Naive thymus-derived CD8-positive, alpha-beta T cell (primary cell): Measurements from ENCODE around the gene NINJ2. TPM values are rescaled to one million over a fixed set of nuclear protein-coding genes. Genes with fewer than 3 reads are reported as not detected.

Source experiments
- ATAC-seq, 2 donors: fragments of 150-1000 bp; cut with Tn5 transposase in 1 of 2; sonication (Bioruptor Pico), chemical (Tn5 transposase) in 1 of 2; 1 replicate in 1 of 2; 2 replicates in 1 of 2; pipeline ENCODE4 v1.10.0; 2021; ENCODE audit warnings: mild to moderate bottlenecking in 2 of 2, moderate library complexity in 2 of 2
- POLR2A ChIA-PET: fragments of 350-600 bp; sonication (Branson Sonifier 250); formaldehyde crosslinking; loops from one replicate; lab custom pipeline; 2021; ENCODE audit warnings: antibody characterized with exemption; lab: Charles Lee
- DNase-seq, 10 donors: peaks; one replicate each; pipeline versions ENCODE4 v3.0.0 to v3.0.0-alpha.2; 2020 to 2022
- H3K27ac Mint-ChIP-seq, 10 donors: one replicate each; pipeline ENCODE4 v1.8.0; 2020 to 2022; ENCODE audit warnings: mild to moderate bottlenecking in 10 of 10, mixed read lengths in 10 of 10, moderate library complexity in 4 of 10, inconsistent platforms in 1 of 10
- H3K27me3 Mint-ChIP-seq, 5 donors: one replicate each; pipeline ENCODE4 v1.8.0; 2021 to 2022; ENCODE audit warnings: mixed read lengths in 5 of 5
- H3K36me3 Mint-ChIP-seq, 3 donors: one replicate each; pipeline ENCODE4 v1.8.0; 2020 to 2022; ENCODE audit warnings: mixed read lengths in 3 of 3, mild to moderate bottlenecking in 2 of 3, inconsistent platforms in 1 of 3
- H3K4me1 Mint-ChIP-seq, 4 donors: one replicate each; pipeline ENCODE4 v1.8.0; 2021 to 2022; ENCODE audit warnings: mixed read lengths in 4 of 4
- H3K4me3 Mint-ChIP-seq, 10 donors: one replicate each; pipeline ENCODE4 v1.8.0; 2020 to 2022; ENCODE audit warnings: mild to moderate bottlenecking in 10 of 10, mixed read lengths in 10 of 10, moderate library complexity in 6 of 10, inconsistent platforms in 1 of 10
- H3K9me3 Mint-ChIP-seq, 9 donors: one replicate each; pipeline ENCODE4 v1.8.0; 2020 to 2022; ENCODE audit warnings: mixed read lengths in 9 of 9, mild to moderate bottlenecking in 3 of 9, inconsistent platforms in 1 of 9, moderate library complexity in 1 of 9
- polyA plus RNA-seq, 3 donors: library from polyadenylated mRNA; unstranded; fragments of 300-500 nt; fragmentation: Illumina TruSeq; gene quantifications; one replicate each; pipeline ENCODE4 v1.2.3, GENCODE V29; 2021
- total RNA-seq, 8 experiments: library from RNA in 2 of 8; stranded (reverse) in 2 of 8; gene quantifications; one replicate each; pipeline ENCODE4 v1.2.3 and lab custom pipeline; 2021 to 2026

Gene NINJ2
- total and polyA plus RNA-seq, 5 experiments from 2014 or later: 0.85 to 5.1 (median 3.9) TPM

DNA sequence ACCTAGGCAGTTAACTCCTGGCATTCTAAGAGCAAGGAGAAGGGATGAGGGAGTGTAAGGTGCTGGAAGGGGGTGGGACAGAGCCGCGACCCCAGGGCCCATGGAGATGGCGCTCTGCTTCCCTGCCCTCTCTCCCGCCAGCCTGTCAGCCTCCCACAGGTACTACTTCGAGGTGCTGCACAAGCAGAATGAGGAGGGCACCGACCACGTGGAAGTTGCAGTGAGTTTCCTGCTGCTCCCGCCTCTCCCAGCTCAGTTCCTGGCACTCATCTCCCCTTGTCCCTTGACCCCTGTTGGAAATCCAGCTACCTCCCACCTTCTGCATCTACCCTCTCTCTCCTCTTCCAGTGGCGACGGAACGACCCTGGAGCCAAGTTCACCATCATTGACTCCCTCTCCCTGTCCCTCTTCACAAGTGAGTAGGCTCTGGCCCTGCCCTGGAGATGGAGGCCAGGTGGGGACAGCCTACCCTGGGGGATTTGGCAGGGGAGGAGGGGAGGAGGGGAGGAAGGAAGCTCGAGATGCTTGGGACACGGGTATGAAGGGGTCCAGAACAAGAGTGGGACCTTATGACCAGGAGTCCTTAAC is 115.3 kb downstream of the NINJ2 start:
- peak in 1 of 10 donors; percentile 56 for DNase-seq
- peak overlapping the region in 1 of 10 donors; percentile 42 for H3K27ac Mint-ChIP-seq
- H3K4me1 Mint-ChIP-seq: peaks cover 32 to 62% (median 45%) of the 10 kb centered on the region in 4 donors
- H3K4me3 Mint-ChIP-seq: no peak overlapping the region
- ATAC-seq: no peak
- POLR2A ChIA-PET: interaction anchor here (1.2 to 1.5 kb wide), 3 partner anchors 16 to 159 kb away, joined by 3 to 4 read pairs (median 4); partner anchors contain the start of gene KDM5A
- peaks cover 12 to 33% (median 17%) of the 10 kb centered on the region in 5 donors for H3K27me3 Mint-ChIP-seq
- no peaks in the 10 kb centered on the region for H3K9me3 Mint-ChIP-seq
- H3K36me3 Mint-ChIP-seq: peaks cover 0 to 5% (median 0%) of the 10 kb centered on the region in 3 donors

DNA sequence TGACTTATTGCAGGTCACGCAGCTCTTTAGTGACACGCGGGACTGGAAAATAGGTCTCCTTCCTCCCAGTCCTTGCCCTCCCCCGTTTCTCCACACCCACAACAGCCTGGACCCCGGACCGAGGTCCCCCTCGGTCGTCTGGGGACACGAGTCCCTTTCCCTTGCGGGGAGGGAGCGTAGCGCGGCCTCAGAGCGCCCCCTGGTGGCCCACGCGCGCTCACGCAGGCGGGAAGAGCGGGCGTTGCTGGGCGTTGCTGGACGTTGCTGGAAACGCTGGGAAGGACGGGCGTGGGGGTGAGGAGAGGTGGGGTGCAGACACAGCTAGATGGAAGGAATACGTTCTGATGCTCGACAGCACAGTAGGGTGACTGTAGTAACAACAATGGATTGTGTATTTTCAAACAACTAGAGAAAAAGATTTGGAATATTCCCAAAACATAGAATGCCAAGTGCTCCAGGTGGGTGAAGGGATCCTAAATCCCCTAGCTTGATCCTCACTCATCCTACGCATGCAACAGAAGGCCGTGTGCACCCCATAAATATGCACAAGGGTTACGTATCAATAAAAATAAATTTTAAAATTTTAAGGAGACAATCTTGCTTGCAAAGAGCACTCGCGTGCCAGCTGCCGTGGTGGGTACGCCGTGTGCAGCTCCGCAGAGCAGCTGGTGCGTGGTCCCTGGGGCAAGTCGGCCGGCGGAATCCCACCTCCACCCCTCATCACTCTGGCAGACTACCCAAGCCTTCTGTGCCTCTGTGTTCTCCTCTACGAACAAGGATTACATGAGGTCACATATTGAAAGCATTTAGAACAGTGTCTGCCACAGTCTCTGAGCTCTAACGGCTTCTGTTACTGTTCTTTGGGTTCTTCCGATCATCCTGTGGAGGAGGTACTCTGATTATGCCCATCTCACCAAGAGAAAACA is 116.1 kb downstream of the NINJ2 start:
- DNase-seq (peak; percentile 47 to 77 (median 66)), ATAC-seq (peak; percentile 74 to 89)
- Mint-ChIP-seq H3K27ac (no peak overlapping the region), H3K4me3 (peak overlapping the region in 3 of 10 donors; percentile 32 to 51 (median 44)), H3K9me3 (no peaks in the 10 kb centered on the region), H3K4me1 (peaks cover 24 to 56% (median 39%) of the 10 kb centered on the region in 4 donors), H3K27me3 (peaks cover 13 to 41% (median 17%) of the 10 kb centered on the region in 5 donors), H3K36me3 (peaks cover 0 to 5% (median 0%) of the 10 kb centered on the region in 3 donors)
- POLR2A ChIA-PET: interaction anchor here (0.7 to 1.5 kb wide), 4 partner anchors 17 to 158 kb away, joined by 3 to 4 read pairs (median 4); partner anchors contain the start of gene KDM5A

DNA sequence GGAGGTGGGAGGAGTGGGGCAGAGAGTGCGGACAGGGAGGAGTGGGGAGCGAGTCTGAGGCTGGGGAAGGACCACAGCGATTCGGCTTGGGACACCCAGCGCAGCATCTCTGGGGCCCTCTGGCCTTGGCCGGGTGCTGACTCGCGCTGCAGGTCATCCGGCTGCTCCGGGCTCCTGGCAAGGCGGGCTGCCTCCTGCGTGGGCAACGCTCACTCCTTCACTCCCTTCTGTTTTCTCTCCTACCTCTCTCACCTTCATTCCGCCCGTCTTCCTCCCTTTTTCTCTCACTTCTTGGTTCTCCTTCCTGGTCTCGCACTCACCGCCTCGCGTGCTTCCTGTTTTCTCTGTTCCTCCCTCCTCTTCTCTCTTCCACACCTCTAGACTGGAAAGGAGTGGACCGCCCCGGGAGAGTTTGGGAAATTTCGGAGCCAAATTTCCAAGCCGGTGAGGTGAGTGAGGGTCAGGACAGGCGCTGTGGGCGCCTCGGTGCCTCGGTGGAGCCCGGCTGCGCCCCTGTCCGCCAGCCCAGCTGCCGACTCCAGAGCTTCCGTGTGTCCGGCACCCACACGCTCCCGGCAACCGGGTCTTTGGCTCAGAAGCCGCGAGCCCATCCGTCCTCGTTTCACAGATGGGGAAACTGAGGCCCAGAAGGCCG is 116.9 kb downstream of the NINJ2 start:
- peak overlapping the region in 1 of 10 donors; percentile 51 for H3K27ac Mint-ChIP-seq
- H3K27me3 Mint-ChIP-seq: peaks cover 14 to 46% (median 17%) of the 10 kb centered on the region in 5 donors
- POLR2A ChIA-PET: interaction anchor here (0.7 to 1.5 kb wide), 3 partner anchors 18 to 157 kb away, joined by 3 to 4 read pairs (median 4); partner anchors contain the start of gene KDM5A
- ATAC-seq: no peak
- peaks cover 0 to 5% (median 0%) of the 10 kb centered on the region in 3 donors for H3K36me3 Mint-ChIP-seq
- H3K9me3 Mint-ChIP-seq: peaks cover 0 to 2% (median 0%) of the 10 kb centered on the region in 9 donors
- H3K4me3 Mint-ChIP-seq: peak overlapping the region in 1 of 10 donors; percentile 44
- peak in 1 of 10 donors; percentile 21 for DNase-seq
- peaks cover 16 to 54% (median 34%) of the 10 kb centered on the region in 4 donors for H3K4me1 Mint-ChIP-seq

DNA sequence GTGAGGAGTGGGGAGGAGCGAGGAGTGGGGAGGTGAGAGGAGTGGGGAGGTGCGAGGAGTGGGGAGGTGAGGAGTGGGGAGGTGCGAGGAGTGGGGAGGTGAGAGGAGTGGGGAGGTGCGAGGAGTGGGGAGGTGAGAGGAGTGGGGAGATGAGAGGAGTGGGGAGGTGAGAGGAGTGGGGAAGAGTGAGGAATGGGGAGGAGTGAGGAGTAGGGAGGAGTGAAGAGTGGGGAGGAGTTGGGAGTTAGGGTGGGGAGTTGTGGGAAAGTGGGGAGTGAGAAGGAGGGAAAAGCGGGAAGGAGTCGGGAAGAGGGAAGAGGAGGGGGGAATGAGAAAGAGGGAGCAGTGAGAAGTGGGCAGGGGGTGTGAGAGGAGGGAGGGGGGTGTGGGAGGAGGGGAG is 117.4 kb downstream of the NINJ2 start:
- POLR2A ChIA-PET: no interaction called here
- no peak for ATAC-seq
- no peak overlapping the region for H3K4me3 Mint-ChIP-seq
- no peak for DNase-seq
- peaks cover 0 to 5% (median 0%) of the 10 kb centered on the region in 3 donors for H3K36me3 Mint-ChIP-seq
- peaks cover 0 to 2% (median 0%) of the 10 kb centered on the region in 9 donors for H3K9me3 Mint-ChIP-seq
- H3K27ac Mint-ChIP-seq: peak overlapping the region in 1 of 10 donors; percentile 51
- peaks cover 13 to 50% (median 30%) of the 10 kb centered on the region in 4 donors for H3K4me1 Mint-ChIP-seq
- peaks cover 14 to 46% (median 17%) of the 10 kb centered on the region in 5 donors for H3K27me3 Mint-ChIP-seq

DNA sequence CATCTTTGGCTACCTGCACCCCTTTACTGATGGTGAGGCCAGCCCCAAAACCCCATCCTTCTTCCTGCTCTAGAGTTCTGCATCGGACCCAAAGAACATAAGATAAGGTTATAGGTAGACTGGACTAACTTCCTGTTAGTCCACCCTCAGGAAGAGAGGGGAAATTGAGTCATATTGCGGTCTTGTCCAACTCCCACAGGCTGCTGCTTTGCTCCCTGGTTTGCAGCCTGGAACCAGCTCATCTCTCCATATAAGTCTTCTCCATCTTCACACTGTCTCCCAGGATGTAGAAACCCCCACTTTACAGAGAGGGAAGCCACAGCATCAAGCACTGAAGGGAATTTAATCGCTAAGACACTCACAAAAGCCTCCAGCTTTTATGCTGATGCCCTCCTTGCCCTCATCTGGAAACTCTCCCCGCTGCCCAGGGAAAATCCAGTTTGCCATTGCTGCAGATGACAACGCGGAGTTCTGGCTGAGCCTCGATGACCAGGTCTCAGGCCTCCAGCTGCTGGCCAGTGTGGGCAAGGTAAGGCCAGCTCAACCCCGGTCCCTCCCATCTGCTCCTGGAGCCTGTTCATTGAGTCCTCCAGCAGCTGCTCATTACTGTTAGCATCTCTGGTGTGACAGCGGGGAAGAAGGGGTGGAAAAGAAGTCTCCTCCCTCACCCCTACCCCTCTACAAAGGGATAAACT is 118.2 kb downstream of the NINJ2 start:
- POLR2A ChIA-PET: no interaction called here
- Mint-ChIP-seq H3K27me3 (peaks cover 15 to 53% (median 22%) of the 10 kb centered on the region in 5 donors), H3K4me1 (peaks cover 19 to 50% (median 34%) of the 10 kb centered on the region in 4 donors), H3K36me3 (peaks cover 0 to 5% (median 0%) of the 10 kb centered on the region in 3 donors), H3K9me3 (peaks cover 0 to 2% (median 0%) of the 10 kb centered on the region in 9 donors), H3K4me3 (no peak overlapping the region), H3K27ac (peak overlapping the region in 3 of 10 donors; percentile 44 to 63 (median 51))
- ATAC-seq: no peak
- peak in 1 of 10 donors; percentile 47 for DNase-seq

DNA sequence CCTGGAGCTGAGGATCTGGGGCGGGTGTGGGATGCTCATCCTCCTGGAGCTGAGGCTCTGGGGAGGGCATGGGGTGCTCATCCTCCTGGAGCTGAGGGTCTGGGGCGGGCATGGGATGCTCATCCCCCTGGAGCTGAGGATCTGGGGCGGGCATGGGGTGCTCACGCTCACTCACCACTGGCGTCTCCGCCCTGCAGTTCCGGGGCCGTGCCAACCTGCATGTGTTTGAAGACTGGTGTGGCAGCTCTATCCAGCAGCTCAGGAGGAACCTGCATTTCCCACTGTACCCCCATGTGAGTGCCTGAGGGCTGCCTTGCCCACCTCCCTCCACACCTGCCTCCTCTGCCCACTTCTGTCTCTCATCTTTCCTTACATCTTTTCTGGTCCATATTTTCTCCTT is 119.1 kb downstream of the NINJ2 start:
- Mint-ChIP-seq H3K36me3 (peaks cover 0 to 5% (median 0%) of the 10 kb centered on the region in 3 donors), H3K4me1 (peaks cover 27 to 54% (median 41%) of the 10 kb centered on the region in 4 donors), H3K9me3 (peaks cover 0 to 2% (median 0%) of the 10 kb centered on the region in 9 donors), H3K4me3 (peak overlapping the region in 1 of 10 donors; percentile 30), H3K27me3 (peaks cover 15 to 56% (median 22%) of the 10 kb centered on the region in 5 donors), H3K27ac (no peak overlapping the region)
- ATAC-seq (no peak), DNase-seq (peak in 1 of 10 donors; percentile 57)
- POLR2A ChIA-PET: no interaction called here

DNA sequence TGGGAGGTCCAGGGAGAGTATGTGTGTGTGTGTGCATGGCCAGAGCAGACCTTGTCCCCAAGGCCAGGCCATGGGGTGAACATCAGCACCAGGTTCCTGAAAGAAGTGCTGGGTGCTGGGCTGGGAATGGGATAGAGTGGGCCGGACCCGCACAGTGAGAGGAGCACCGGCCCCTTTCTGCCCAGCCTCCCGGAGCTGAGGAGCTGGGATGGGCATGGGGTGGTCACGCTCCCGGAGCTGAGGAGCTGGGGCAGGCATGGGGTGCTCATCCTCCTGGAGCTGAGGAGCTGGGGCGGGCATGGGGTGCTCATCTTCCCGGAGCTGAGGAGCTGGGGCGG is 120.2 kb downstream of the NINJ2 start:
- Mint-ChIP-seq H3K27ac (peak overlapping the region in 2 of 10 donors; percentile 37 to 70), H3K4me1 (peaks cover 25 to 55% (median 46%) of the 10 kb centered on the region in 4 donors), H3K27me3 (peaks cover 15 to 56% (median 22%) of the 10 kb centered on the region in 5 donors), H3K9me3 (peaks cover 0 to 2% (median 0%) of the 10 kb centered on the region in 9 donors), H3K4me3 (no peak overlapping the region), H3K36me3 (peaks cover 0 to 5% (median 0%) of the 10 kb centered on the region in 3 donors)
- ATAC-seq (no peak), DNase-seq (peak in 1 of 10 donors; percentile 58)
- POLR2A ChIA-PET: no interaction called here

DNA sequence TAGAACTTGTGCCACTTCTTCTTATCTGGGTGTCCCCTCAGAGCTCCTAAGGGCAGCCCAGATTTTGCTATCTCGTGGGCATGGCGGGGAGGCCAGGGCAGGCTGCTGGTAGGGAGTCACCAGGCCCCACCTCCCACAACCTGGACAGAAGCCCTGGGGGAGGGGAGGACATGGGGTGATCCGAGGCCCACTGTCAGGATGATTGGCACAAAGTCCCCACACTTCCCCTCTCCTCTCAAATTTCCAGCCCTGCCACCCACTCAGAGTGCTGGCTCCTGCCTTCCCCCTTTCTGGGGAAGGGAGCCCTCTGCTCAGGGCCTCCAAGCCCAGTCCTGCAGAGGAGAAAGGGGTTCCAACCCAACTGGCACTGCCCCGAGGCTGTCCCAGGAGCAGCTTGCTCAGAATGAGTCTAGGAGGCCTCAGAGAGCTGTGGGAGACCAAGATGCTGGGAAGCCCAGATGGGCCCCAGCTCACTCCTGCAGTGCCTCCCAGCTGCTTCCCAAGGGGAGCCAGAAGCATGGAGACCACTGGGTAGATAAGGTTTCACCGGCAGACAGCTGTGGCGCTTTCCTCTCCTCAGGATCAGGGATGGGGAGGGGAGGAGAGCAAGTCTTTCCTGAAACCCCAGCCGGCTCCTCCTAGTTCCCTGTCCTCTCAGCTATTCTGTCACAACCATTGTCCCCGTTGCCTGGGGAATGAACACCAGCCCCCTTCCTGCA is 120.7 kb downstream of the NINJ2 start:
- Mint-ChIP-seq H3K36me3 (peaks cover 0 to 5% (median 0%) of the 10 kb centered on the region in 3 donors), H3K4me1 (peaks cover 25 to 54% (median 45%) of the 10 kb centered on the region in 4 donors), H3K27ac (peak overlapping the region in 2 of 10 donors; percentile 37 to 70), H3K27me3 (peaks cover 15 to 56% (median 22%) of the 10 kb centered on the region in 5 donors), H3K9me3 (peaks cover 0 to 2% (median 0%) of the 10 kb centered on the region in 9 donors), H3K4me3 (peak overlapping the region in 1 of 10 donors; percentile 7)
- POLR2A ChIA-PET: no interaction called here
- no peak for DNase-seq
- no peak for ATAC-seq

DNA sequence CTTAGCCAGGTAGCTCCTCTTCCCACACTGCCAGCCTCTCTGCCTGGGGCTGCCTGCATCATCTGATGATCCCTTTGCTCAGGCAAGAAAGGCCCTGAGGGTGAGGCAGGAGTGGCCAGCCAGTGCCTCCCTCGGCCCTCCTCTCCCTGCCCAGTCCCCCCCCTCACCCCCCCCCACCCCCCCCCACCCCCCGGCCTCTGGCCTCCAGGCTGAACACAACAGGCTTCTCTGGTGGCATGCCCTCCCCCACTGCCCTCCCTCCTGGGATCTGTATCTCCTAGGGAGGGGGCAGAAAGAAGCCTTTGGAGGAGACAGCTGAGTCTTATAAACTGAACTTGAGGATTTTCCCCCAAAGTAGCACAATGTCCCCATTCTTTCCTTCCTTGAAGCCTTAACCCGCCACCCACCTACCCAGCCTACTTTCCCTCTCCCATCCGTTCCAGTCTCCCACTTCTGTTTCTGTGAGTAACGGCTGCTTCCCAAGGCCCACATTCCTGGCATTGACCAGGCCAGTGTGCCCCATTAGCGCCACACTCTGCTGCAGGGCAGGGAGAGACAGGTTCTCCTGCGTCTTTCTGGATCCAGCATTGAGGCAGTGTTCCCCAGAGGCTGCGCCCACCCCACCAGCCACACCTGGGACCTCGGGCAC is 121.4 kb downstream of the NINJ2 start:
- ATAC-seq: no peak
- Mint-ChIP-seq H3K27me3 (peaks cover 15 to 51% (median 22%) of the 10 kb centered on the region in 5 donors), H3K4me1 (peaks cover 25 to 50% (median 41%) of the 10 kb centered on the region in 4 donors), H3K4me3 (peak overlapping the region in 1 of 10 donors; percentile 7), H3K9me3 (peaks cover 0 to 2% (median 0%) of the 10 kb centered on the region in 9 donors), H3K36me3 (peaks cover 0 to 5% (median 0%) of the 10 kb centered on the region in 3 donors), H3K27ac (peak overlapping the region in 2 of 10 donors; percentile 28 to 31)
- POLR2A ChIA-PET: no interaction called here
- DNase-seq: no peak

DNA sequence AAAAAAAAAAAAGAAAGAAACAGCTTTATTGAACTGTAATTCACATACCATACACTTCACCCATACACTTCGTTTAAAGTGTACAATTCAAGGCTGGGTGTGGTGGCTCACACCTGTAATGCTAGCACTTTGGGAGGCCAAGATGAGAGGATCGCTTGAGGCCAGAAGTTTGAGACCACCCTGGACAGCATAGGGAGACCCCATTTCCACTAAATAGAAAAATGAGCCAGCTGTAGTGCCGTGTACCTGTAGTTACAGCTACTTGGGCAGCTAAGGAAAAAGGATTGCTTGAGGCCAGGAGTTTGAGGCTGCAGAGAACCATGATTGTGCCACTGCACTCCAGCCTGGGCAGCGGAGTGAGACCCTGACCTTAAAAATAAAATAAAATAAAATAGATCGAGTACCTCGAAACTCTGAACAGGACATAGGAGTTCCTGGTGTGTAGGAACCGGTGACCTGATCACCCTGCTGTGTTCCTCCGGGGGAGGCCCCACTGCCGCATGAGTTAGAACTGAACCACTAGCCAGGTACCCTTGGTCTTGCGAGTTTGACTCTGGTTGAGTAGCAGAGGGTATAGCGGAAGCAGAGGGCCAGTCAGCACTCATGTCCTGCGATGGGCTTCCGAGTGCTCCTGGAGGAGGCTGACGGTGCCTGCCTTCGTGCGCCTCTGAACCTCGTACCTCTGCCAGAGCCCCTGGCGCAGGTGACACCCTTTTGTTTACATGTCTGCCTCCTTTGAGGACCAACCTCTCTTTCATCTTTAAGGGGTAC is 123.5 kb downstream of the NINJ2 start:
- Mint-ChIP-seq H3K4me3 (peak overlapping the region; percentile 37 to 74 (median 66)), H3K9me3 (peaks cover 0 to 2% (median 0%) of the 10 kb centered on the region in 9 donors), H3K27ac (peak overlapping the region in 9 of 10 donors; percentile 31 to 94 (median 77)), H3K27me3 (peaks cover 8 to 43% (median 11%) of the 10 kb centered on the region in 5 donors), H3K4me1 (peaks cover 20 to 37% (median 33%) of the 10 kb centered on the region in 4 donors), H3K36me3 (peaks cover 0 to 5% (median 0%) of the 10 kb centered on the region in 3 donors)
- DNase-seq (no peak), ATAC-seq (no peak)
- POLR2A ChIA-PET: interaction anchor here (0.6 to 1.2 kb wide), 5 partner anchors 9 to 1336 kb away, joined by 3 to 4 read pairs (median 3); no protein-coding TSS in a partner anchor
